Right renal cortex interstitium (tissue), 3 donors: ENCODE data around the gene NCK2. TPM values are rescaled to one million over a fixed set of nuclear protein-coding genes. Genes with fewer than 3 reads are reported as not detected.

Experiments
- DNase-seq, 3 donors: peaks; one replicate each; pipeline ENCODE4 v3.0.0-alpha.2; 2013; ENCODE audit warnings: low read depth in 3 of 3, low spot score in 2 of 3
- polyA plus RNA-seq, 3 donors: library from polyadenylated mRNA; unstranded; fragments of 120-200 nt; gene quantifications; one replicate each; pipeline ENCODE4 v1.2.1, GENCODE V29; 2013; ENCODE audit not compliant: insufficient read length in 3 of 3

NCK2 gene
- polyA plus RNA-seq, 3 donors: 62.5 to 67.7 (median 64.8) TPM

GRCh38 chr2:105734762-105735538 lies 9.8 kb upstream of the NCK2 start:
- DNase-seq: no peak

DNA sequence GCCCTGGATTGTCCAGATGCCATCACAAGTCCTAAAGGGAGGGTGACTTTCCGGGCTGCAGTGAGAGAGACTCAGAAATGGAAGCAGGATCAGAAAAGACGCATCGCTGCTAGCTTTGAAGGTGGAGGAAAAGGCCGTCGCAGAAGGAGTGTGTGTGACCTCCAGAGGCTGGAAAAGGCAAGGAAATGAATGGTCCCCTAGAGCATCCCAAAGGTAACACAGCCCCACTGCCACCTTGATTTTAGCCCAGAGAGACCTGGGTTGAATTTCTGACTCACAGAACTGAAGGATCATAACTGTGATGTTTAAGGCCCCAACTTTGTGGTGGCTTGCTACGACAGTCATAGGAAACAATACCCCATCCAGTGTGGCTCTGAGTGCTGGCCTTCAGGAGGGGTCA lies 8.6 kb upstream of the NCK2 start:
- DNase-seq: no peak

DNA sequence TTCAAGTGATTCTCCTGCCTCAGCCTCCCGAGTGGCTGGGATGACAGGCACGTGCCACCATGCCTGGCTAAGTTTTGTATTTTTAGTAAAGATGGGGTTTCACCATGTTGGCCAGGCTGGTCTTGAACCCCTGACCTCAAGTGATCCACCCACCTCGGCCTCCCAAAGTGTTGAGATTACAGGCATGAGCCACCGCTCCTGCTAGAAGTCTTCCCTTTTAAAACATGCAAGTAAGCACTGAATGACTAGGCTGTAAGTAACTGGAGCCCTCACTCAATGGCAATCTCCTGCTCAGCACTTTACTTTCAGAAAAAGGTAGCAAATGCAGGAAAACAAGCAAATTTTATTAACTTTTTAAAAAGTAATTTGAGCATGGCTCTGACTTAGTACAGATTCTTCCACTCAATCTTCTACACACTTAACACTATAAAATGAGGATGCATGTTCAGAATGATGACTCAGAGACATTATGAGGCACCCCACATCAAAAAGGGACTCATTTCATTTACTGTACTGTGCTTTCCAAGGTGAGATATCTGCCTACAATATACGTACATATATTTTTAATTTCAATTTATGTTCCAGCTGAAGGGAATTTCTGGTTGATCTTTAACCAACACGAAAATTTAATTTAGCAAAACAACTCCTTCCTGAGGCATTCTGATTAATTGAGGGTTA lies 6.6 kb upstream of the NCK2 start:
- no peak for DNase-seq

- no peak for DNase-seq
Measured at GRCh38 chr2:105738658-105739241, 6.0 kb upstream of the NCK2 start.

DNA sequence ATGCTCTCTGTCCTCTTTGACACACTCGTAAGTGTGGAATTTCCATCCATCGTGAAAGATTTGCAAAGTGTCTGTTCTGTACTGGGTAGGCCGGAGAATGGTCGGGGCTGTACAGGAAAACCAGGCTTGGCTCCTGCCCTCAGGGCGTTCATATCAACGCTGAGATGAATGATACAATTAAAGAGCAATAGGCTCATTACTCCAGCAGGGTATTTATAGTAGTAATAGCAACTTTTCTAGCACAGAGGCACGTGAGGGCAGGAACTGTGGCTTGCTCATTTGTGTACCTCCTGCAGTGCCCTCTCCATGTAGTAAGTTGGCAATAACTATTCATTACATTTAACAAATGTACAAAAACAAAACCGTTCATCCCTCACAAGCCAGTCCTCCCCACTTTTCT lies 5.3 kb upstream of the NCK2 start:
- DNase-seq: no peak

DNA sequence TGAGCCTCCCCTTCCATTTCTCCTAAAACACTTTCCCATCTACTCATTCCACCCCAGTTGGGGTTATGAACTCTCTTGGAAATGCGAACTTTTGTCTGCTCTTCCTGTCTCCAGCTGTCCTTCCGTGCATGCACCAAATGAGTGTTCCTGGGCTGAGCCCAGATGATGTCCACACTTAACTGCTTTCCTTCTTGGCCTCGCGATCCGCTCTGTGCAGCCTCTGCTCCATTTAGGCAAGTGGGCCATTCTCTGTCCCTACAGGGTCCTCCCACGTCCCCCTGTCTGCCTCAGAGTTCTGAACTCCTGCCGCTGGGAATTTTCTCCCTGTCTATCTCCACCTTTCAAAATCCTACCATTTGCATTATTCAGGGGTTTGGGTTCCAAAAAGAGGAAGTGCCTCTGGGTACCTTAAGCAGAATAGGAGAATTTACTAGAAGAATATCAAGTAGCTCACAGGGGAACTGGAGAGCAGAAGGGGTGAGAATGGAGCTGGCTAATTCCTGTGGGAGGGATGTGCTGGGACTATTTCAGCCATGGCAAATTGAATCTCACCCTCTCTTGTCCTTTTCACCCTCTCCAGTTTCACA lies 4.7 kb upstream of the NCK2 start:
- no peak for DNase-seq

DNA sequence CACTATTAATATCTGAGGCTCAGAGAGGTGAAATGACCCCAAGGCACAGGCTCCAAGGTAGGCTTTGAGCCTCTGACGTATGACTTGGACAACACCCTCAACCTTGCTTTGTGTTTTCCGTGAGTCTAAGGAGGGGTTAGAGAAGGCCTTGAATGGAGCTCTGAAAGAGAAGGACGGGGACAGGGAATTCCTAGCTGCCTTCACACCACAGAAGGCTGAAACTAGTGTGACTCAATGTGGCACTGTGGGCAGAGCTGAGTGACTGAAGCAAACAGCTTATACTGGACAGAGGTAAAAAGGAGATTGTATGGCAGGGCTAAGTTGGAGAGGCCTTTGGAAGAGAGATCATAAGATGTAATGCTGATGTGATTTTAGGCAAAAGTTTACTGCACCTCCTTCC lies 3.5 kb upstream of the NCK2 start:
- DNase-seq: no peak

DNA sequence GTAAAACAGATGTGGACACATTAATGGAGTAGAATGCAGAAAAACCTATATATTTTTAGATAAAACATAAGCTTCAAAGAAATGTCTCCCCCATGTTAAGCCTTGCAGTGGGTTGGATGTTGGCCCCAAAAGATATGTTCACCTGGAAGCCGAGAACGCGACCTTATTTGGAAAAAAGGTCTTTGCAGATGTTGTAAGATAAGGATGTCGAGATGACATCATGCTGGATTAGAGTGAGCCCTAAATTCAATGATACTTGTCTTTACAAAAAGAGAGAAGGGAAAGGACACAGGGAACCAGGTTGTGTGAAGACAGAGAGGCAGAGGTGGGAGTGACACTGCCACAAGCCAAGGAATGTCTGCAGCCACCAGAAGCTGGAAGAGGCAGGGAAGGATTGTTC lies 3.1 kb upstream of the NCK2 start:
- no peak for DNase-seq

DNA sequence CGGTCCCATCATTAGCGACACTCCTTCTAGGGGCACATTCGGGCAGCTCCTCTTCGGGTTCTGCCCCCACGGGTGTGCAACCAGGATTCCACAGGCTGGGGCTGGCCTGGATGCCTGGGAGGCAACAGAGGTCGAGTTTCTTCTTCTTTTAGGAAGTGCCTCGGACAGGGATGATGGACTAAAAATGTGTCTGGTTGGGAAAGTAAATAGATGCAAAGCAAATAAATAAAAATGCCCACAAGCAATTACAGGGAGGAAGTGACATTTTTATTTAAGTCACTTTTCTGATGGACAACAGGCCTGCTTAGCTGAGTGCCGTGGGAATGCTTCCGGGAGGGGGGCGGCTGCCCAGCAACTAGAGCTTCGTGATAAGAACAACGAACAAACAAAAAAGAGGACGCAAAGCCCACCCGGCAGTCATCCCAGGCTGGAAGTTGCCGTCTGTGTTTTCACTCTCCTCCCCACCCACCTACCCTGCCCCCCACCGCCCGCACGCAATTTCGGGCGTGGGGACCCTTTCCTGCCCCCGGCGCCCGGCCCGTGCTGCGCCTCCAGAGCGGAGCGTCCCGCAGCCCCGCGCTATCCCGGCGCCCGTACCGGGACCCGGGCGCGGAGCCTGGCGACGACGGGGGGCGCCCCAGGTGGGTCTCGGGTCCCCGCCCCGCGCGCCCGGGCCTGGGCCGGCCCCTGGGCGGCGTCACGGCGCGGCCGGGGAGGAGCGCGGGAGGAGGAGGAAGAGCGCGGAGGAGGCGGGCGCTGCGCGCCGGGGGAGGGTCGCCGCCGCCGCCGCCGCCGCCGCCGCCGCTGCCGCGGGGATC lies 412 bp upstream of the NCK2 start:
- DNase-seq: peak; percentile 39 to 55 (median 45)

GRCh38 chr2:105746177-105747080 lies 1.7 kb downstream of the NCK2 start:
- DNase-seq: no peak

DNA sequence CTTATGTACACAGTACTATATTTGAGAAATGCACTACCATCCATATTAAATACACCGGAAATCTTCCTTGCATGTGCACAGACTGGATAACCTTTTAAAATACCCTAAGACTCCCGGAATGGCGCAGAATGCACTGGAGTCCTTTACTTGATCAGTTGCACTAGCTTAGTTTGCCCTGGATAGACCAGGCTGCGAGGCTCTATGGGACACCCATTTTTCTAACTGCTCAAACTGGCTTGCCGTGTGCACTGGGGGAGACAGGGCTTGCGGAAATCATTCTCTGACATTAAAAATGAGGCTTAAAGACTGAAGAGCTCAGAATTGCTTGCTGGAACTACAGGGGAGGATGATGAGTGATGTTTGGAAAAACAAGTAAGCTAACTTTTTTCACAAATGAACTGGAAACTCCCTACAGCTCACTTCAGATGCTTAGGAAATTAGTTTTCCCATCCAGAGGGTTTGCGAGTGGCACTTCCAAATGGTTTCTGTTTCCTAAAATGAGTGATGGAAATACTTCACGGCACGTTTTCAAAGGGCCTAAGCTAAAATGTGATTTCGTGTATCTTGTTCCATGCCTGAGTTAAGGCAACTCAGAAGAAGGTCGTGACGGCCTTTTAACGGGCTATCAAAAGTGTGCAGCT lies 2.7 kb downstream of the NCK2 start:
- DNase-seq: no peak

GRCh38 chr2:105747991-105748390 lies 3.3 kb downstream of the NCK2 start:
- no peak for DNase-seq

DNA sequence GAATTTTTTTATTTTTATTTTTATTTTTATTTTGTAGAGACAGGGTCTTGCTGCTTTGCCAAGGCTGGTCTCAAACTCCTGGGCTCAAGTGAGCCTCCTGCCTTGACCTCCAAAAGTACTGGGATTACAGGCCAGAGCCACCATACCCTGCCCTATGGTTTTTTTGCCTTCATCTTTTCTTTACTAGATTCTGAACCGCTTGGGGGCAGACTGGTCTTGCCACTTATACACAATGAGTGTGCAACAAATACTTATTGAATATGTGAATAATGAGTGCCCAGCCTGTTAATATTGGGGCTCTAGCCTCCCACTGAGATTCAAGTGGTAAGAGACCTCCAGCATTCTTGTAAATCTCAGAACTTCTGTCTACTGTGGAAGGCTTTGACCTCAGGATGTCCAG lies 3.9 kb downstream of the NCK2 start:
- DNase-seq: no peak

DNA sequence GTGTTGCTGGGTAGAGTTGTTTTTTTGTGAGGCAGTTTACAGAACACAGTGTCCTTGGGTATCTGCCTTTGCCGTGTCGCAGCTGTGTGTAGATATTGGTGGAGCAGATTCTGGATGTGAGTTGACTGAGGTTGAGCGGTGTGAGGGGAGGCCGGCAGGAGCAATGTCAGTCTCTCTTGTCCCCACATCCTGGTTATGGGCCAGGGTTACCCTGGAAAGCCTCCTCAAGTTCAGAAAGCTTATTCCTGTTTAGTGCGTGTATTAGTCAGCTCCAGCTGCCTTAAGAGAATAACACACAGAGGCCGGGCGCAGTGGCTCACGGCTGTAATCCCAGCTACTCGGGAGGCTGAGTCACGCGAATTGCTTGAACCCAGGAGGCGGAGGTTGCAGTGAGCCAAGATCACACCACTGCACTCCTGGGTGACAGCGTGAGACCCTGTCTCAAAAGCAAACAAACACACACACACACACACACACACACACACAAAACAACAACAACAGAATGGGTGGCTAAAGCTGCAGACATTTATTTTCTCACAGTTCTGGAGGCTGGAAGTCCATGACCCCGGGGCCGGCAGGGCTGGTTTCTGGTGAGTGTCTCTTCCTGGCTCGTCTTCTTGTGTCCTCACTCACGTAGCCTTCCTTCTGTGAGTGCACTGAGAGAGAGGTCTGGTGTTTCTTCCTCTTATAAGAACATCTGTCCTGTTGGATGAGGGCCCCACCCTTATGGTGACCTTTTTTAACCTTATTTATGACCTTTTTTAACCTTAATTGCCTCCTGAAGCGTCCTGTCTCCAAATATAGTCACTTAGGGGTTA lies 5.1 kb downstream of the NCK2 start:
- no peak for DNase-seq

- DNase-seq: no peak
Measured at GRCh38 chr2:105750735-105751134, 6.0 kb downstream of the NCK2 start.

GRCh38 chr2:105751272-105751671 lies 6.6 kb downstream of the NCK2 start:
- DNase-seq: no peak

DNA sequence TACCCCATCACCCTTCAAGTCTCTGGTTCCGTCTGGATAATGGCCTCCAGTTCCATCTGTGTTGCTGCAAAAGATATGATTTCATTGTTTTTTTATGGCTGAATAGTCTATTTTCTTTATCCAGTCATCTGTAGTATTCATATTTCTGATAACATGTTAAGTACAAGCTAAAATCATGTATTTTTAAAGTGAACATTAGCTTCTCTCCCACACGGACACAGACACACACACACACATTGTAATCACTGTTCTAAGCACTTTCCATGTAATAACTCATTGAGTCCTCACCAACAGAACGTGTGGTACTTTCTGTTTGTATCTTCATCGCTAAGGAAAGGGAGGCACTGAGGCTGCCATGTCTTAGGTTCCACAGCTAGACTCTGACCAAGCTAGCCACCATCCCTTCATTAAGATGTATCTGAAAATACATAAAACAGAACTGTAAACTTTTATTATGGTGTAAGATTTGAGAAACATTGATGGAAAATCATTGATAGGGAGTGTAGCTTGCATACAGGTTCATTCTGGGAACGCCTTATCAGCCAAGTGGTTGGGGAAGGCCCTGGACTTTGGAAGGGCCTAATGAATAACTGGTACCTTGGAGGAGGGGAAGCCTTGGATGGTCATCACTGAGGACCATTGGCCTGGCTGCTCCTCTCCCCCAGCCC lies 8.1 kb downstream of the NCK2 start:
- DNase-seq: no peak

- DNase-seq: no peak
Measured at GRCh38 chr2:105753380-105753779, 8.7 kb downstream of the NCK2 start.
